ENCODE results near the gene PRXL2B.

PRXL2B gene

GRCh38 chr1:2627746-2628145 is 41.2 kb downstream of the PRXL2B start:
- no peak for TF ChIP-seq CTCF (IDR thresholded peaks at IDR 0.05; ENCODE audit: extremely low read depth, missing control alignments)
- no peak for DNase-seq (ENCODE audit: low spot score)

- TF ChIP-seq CTCF (IDR thresholded peaks at IDR 0.05; ENCODE audit: extremely low read depth, missing control alignments), result no peak
- DNase-seq (ENCODE audit: low spot score), result no peak
Observed at GRCh38 chr1:2628191-2628932, 41.8 kb downstream of the PRXL2B start.

GRCh38 chr1:2628933-2629626 is 42.5 kb downstream of the PRXL2B start:
- no peak for DNase-seq (ENCODE audit: low spot score)
- TF ChIP-seq CTCF (IDR thresholded peaks at IDR 0.05; ENCODE audit: extremely low read depth, missing control alignments), result no peak

- no peak for DNase-seq (ENCODE audit: low spot score)
- TF ChIP-seq CTCF (IDR thresholded peaks at IDR 0.05; ENCODE audit: extremely low read depth, missing control alignments), result no peak
Observed at GRCh38 chr1:2629627-2630497, 43.3 kb downstream of the PRXL2B start.

GRCh38 chr1:2630498-2631135 is 44.0 kb downstream of the PRXL2B start:
- DNase-seq (ENCODE audit: low spot score), result no peak
- no peak for TF ChIP-seq CTCF (IDR thresholded peaks at IDR 0.05; ENCODE audit: extremely low read depth, missing control alignments)

- no peak for TF ChIP-seq CTCF (IDR thresholded peaks at IDR 0.05; ENCODE audit: extremely low read depth, missing control alignments)
- no peak for DNase-seq (ENCODE audit: low spot score)
Observed at GRCh38 chr1:2631136-2632050, 44.8 kb downstream of the PRXL2B start.
